Breast epithelium (tissue), 3 donors: ENCODE results near the gene TBPL2.

Experiments
- CTCF ChIP-seq, 3 donors: fragments of 450-650 bp; IDR thresholded peaks; one replicate each; pipeline ENCODE4 v1.5.1; 2016 to 2017; ENCODE audit warnings: antibody characterized with exemption in 3 of 3, mild to moderate bottlenecking in 3 of 3, moderate library complexity in 3 of 3
- POLR2A ChIP-seq: fragments of 450-650 bp; IDR thresholded peaks from one replicate; pipeline ENCODE4 v1.6.1; 2016; ENCODE audit warnings: antibody characterized with exemption, mild to moderate bottlenecking, moderate library complexity
- POLR2AphosphoS5 ChIP-seq, 3 donors: sonication (generic); formaldehyde crosslinking; IDR thresholded peaks; one replicate each; pipeline ENCODE4 v1.6.1; 2017; ENCODE audit warnings: antibody characterized with exemption in 3 of 3

GRCh38 chr14:55377236-55377635 lies 63.2 kb downstream of the TBPL2 start:
- TF ChIP-seq CTCF (IDR thresholded peaks at IDR 0.05) (no peak), POLR2A (no peak), POLR2AphosphoS5 (IDR thresholded peaks at IDR 0.05) (no peak)
